Fibroblast of skin of left quadriceps (primary cell): ENCODE data around the gene PLXNB1.

Experiments
- DNase-seq, 2 experiments: peaks; one replicate each; pipeline ENCODE4 v3.0.0-alpha.2; 2013; ENCODE audit warnings: low read depth in 2 of 2

The PLXNB1 gene

DNA sequence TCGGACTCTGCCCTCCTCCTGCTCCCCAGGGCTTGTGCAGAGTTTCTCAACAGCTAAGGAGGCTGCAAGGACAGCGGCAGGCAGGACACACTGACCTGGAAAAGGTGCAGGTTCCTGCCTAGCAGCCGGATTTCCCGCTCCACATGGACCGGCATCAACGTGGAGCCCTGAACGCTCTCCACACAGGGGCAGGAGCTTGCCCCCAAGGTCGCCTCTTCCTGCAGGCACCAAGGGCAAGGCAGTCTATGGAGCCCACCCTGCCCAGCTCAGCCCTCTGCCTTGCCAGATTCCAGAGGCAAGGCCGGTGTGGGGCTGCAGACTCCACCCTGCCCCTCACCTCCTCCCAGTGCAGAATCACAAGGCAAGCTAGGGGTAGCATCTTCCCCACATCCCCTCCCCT lies 10.7 kb downstream of the PLXNB1 start:
- no peak for DNase-seq

DNA sequence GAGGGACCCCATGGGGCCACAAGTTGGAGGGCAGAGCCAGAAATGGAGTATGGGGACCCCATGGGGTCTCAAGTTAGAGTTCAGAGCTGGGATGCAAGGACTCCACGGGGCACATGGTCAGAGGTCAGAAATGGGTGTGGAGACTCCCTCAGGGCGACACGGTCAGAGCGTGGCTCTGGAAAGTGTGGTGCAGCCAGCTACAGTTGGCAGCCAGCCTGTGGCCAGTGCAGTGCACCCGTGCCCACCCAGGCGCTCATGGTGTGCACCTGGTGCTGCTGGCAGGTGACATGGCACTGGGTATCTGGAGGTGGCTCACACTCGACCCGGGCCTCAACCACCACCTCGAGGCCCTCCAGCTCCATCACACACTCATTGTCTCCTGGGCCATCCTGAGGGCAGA lies 11.2 kb downstream of the PLXNB1 start:
- DNase-seq, result no peak

DNA sequence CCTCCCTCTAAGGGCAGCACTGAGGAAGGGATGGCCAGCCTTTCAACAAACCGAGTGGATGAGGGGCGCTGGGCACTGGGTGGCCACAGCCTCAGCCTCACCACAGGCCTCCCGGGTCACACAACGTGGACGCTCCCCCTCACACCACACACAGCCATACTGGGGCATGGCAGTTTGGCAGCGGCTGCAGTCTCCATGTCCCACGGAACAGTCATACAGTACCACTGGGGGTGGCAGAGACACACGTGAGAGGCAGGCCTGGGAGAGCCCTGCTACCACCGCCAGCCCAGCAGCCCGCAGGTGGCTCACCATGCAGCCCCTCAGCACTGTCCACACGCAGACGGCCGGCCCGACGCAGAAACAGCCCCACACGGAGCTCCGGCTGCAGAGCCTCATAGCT lies 11.7 kb downstream of the PLXNB1 start:
- DNase-seq, result no peak

DNA sequence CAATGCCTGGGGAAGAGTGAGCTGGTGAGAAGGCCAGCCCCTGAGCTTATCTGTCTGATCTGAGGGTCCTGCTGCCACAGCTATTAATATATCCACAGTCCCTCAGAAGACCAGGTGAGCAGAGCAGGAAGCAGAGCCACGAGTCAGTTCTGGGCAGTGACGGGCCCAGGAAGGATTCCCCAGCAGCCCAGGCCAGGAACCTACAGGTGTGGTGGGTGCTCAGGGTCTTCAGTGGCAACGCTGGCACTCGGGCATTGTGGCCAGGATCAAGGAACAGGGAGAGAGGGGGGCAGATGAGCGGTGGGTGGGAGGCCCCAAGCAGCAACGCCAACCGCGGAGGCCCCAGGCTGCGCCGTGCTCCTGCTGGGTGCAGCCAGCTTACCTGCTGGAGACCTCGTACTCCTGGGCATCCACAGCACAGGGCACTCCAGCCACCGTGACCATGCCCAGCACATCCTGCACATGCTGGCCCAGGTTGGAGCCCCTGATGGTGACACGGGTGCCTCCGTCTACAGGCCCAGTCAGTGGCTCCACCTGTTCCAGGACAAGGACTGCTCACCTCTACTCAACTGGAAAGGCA lies 12.3 kb downstream of the PLXNB1 start:
- no peak for DNase-seq

DNA sequence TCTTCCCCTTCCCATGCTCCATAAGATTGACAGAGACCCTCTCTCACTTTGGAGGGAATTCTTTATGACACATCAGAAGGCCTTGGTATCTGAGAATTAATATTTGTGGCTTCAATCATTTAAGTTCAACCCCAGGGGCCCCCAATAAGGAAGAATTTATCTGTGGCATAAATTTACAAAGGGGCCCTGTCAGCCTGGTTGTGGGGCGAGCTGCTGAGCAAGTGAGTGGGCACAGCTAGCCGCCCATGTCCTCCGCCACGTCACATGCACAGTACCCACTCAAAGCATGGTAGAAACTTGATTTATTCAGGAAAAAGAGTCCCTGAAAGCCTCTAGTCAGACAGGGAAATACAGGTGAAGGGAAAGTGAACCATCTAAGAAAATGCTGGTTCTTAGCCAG lies 13.3 kb downstream of the PLXNB1 start:
- DNase-seq, result no peak

DNA sequence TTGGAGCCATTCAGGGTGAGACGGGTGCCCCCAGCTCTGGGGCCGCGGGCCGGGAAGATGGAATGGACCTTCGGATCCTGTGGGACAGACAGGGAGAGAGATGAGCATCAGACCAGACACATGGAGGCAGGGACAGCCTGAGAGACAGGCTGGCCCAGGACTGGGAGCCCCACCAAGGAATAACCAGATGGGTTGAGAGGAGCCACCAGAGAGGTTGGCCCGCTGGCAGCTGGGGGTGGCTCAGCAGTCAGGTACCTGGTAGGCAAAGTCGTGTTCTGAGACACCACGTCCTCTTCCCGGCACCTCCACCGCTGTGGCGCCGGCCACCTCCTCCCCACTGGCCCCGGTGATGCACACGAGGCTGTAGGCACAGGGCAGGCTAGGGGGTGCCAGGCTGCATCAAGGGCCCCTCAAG lies 13.8 kb downstream of the PLXNB1 start:
- DNase-seq, result no peak

DNA sequence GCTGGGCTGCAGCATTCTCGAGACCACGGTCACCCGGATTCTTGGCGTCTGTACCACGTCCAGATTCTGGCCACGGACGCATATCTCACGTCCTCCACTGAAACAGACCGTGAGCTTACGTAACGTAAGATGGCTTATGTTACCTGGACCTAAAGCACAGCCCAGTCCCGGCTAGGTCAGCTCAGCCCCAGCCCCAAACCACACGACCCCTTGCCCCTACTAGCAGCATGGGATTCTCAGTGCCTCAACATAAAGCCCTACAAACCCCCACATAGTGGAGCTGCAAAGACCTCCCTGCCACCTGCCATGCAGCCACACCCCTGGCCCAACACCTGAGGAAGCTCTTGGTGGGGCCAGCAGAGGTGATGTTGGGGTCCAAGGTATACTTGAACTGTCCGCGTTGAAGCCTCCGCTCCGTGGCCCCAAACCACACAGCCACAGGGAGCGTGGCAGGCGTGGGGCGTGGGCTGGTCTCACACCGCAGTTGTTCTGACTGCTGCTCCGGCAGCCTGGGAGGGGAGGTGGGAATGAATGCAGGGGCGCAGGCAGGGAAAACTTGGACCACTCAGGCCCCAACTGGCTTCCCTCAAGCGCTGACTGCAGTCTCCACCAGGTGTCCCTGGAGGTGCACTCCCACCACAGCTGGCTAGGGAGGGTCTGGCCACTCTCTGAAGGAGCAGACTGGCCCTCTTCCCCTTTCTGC lies 14.5 kb downstream of the PLXNB1 start:
- no peak for DNase-seq

DNA sequence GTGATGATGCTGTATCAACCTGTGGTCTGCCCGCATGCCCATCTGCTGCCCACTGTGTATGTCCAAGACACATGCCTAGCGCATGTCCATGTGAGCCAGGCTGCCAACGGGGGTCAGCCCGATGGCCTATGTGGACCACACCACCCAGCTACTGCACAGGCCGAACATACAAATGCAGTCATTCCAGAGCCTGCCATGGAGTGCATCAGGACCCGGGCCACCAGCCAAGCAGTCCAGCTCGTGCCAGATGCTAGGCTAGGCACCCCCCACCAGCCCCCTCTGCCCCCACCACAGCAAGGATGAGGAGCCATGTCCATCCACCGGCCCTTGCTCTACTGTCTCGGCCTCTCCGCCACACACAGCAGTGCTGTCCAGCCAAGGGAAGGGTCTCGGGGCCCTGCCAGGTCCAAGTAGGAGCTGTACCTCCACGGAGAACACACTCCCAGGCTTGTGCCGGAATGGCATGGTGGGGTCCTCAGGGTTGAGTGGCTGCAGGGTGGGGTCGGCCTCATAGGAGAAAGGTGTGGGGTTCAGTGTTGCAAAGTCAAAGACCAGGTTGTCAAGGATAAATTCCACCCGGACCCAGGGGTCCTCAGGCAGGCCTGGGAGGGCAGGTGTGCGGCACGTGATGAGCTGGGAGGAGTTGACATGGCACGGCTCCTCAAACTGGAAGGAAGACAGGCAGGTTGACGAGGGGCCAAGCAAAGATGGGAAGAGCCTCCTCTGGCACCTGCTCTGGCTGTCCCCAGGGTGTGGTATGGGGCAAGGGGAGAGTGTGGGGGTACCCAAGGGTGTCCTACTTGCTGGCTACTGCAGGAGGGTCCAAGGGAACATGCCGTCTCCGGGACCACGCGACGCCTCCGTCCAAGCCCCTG lies 15.3 kb downstream of the PLXNB1 start:
- no peak for DNase-seq

DNA sequence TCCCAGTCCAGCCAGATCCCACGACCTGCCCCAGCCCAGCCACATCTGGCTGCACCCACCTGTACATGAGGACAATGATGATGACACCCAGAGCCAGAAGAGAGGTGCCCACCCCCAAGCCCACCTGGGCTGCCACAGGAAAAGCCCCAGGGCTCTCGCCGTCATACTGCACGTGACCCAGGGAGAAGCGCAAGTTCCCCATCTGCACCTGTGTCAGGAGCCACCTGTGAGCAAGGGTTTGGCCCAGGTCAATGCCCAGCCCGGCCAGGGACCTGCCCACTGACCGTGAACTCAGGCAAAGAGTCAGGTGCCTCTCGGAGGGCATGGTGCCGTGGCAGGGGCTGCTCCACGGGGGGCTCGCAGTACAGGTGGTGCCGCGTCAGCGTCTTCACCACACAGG lies 16.3 kb downstream of the PLXNB1 start:
- DNase-seq, result no peak

DNA sequence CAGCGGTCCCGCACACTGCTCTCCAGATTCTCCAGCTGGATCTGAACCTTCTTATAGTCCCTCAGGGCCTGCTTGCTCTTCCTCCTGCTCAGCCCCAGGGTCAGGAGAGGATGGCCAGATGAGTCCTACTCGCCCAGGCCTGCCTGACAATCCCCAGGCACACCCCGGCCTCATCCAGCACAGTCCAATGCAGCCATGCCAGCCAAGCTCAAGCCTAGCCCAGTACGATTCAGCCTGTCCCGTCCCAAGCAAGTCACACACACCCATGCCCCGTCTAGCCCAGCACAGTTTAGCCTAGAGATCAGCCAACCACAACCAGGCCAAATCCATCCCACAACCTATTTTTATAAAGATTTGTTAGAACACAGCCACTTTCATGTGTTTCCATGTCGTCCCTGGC lies 16.8 kb downstream of the PLXNB1 start:
- DNase-seq, result no peak

DNA sequence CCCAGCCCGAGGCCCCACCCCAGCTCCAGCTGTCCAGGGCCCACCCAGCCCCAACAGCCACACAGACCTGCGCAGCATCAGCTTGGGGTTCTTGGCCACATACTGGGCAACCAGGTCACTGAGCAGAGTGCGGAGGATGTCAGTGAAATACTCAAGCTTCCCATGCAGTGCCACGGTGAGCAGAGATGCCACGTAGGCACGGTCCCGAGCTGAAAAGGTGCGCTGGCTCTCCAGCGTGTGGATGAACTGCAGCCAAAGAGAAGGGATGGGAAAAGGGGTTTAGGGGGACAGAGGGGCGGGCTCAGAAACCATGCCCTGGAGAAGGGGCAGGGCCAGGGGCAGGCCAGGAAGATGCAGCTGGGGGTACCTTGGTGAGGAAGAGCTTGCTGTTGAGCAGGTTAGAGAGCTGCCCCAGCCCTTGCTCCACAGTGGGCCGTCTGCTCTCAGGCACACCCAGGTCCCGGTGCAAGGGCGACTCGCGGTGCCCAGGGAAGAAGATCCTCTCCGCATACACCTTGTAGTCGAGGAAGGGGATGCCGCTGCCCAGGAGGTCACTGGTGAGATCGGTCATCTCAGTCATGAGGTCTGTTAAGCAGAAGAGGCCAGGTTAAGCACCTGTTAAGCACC lies 17.4 kb downstream of the PLXNB1 start:
- no peak for DNase-seq

DNA sequence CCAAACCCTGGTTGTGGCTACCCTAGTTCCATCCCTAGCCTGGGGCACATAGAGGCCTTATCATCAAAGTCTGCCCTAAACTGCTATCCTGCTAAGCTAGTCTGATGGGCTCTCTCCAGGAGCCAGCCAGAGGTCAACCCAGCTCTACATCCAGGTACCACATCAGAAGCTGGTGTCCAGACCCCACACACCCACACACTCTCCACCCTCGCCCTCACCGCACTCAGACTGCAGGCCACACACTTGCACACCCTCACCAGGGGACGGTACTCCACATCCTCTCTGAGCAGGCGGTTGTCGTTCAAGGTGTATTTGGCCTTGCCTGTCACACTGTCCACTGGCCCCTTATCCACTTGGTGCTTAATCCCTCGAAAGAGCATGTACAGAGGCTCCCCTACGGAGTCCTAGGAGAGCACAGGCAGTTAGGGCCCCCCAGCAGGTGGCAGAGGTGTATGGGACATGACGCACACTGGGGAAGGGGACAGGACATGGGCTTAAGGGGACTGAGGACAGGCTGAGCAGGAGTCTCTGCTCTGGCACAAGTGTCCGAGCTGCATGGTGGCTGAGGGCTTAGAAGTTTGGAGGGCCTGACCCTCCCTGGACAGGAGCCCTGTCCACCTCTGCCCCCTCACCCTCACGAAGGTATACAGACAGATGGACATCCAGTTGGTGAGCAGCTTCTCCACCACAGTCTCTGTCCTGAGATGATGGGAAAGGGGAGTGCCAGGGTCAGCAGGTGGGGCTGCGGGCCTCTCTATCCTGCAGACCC lies 18.1 kb downstream of the PLXNB1 start:
- no peak for DNase-seq

DNA sequence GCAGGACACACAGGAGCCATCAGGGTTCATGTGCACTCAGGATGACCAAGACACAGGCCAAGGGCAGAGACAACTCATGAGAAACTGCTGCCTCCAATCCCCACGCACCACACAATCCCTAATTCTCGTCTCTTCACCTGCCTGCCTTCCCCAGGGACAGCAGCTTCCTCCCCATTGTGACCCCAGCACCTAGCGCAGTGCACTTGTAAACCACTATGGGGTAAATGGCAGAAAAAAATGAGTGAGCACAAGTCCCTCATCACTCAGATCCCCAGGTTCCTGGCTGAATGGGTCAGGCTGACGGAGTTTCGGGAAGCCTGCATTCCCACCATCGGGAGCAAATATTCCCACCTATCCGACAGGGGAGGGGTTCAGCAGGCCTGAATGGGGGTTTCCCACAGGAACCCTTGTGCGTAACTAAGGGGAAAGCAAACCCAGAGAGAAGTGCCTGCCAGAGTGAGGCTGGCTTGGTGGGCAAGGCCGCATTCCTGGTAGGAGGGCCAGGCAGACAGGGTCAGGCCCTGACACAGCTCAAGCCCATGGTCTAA lies 18.8 kb downstream of the PLXNB1 start:
- no peak for DNase-seq

DNA sequence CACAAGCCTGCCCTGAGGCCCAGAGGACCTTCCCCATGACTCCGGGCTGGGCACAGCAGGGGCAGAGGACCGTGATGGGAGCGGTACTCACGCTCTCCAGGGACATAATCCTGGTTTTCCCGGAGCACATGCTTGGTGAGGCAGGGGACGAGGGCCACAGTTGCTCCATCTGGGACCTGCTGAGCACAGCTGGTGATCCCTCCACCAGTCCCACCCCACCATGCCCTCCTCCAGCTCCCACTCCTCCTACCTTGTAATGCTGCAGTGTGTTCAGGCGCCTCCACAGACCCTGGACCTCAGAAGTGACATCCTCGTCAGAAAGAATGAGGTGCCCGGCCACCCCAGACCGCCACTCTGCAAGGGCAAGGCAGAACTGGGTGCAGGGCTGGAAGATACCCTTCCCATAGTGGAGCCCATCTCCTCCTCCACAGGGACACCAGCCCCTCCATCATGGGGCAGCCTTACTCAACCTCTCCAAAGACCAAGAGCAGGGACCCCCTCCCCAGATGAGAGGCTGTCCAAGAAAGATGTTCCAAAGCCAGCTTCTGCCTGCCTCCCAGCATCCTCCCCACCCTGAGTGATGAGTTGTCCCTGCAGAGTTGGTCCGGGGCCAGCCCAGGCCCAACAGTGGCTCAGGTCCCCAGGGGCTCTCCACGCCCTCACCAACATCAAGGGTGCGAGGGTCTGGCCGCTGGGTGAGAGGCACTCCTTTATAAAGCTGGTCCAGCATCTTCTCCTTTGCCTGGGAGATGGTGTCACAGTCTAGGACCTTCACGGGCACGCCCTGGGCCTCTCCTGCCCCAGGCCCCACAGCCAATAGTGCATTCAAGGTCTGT lies 19.5 kb downstream of the PLXNB1 start:
- no peak for DNase-seq

DNA sequence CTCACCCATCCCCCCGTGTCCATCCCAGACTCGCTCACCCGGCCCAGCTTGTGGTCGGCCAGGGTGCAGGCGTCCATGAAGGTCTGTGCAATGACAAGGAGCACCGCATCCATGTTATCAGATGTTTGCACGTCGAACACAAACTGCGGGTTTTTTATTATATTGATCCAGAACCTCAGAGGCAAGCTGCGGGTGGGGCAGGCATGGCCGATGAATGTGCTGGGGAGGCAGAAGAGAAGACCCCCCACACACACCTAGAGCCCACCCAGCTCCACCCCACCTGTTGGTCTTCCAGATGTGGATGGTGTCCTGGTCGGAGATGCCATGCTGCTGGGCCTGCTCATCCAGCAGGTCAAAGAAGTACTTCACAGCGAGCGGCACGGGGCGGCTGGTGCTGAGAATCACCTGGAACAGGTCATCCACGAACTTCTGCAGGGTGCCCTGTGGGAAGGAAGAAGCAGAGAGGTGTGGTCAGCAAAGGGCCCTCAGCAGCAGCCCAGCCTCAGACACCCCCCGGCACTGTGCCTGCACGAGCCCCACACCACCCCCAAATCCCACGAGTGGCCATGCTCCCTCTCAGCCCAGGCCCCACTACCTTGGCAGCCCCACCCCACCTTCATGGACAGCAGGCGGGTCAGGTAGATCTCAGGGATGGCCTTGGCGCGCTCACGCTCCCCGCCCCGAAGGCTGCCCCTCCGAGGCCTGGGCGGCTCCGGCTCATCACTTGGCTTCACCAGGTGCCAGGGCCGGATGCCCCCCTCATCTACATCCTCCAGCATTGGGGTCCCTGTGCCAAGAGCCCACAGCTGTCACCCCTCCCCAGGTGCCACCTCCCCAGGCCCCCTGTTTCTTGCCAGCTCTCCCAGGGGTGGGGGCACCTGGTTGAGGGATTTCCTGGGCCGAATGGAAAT lies 20.3 kb downstream of the PLXNB1 start:
- DNase-seq, result no peak

DNA sequence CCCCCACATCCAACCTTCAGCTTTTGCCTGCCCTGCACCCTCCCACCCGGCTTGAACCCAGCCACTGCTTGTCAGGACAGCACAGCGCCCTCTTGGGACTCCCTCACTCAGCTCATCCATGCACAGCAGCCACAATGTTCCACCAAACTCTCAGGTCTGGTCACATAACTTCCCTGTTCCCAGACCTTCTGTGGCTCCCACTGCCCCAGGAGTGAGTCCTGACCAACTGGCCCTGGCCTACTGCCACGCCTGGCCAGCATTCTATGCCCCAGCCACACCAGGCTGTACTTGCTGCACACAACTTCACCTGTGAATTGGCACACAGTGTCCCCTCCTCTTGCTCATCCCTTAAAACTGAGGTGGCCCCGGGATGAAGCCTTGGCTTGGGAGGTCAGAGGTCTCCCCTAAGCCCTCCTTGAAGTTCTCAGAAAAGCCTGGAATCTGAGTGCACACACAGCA lies 21.0 kb downstream of the PLXNB1 start:
- DNase-seq, result no peak

DNA sequence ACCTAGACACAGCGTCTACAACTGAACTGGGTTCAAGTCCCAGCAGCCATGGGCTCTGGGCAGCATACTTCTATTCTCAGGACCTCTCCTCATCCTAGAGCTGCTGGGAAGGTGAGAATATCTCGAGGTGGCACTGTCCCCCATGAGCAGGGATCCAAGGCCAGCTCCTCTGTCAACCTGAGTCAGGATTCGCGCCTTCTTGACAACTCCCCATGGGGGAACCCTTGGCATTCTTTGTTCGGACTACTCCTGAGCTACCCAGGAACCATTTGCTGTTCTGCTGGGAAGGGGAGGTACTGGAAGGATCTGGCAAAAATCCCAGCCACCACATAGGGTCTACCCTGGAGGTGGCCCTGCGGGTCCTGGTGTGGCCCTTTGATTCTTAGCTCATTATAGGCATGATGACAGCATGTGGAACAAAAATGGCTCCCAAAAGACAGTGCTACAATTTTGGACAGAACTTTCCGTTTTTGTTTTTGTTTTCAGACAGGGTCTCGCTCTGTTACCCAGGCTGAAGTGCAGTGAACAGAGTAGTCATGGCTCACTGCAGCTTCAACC lies 22.3 kb downstream of the PLXNB1 start:
- DNase-seq, result no peak

DNA sequence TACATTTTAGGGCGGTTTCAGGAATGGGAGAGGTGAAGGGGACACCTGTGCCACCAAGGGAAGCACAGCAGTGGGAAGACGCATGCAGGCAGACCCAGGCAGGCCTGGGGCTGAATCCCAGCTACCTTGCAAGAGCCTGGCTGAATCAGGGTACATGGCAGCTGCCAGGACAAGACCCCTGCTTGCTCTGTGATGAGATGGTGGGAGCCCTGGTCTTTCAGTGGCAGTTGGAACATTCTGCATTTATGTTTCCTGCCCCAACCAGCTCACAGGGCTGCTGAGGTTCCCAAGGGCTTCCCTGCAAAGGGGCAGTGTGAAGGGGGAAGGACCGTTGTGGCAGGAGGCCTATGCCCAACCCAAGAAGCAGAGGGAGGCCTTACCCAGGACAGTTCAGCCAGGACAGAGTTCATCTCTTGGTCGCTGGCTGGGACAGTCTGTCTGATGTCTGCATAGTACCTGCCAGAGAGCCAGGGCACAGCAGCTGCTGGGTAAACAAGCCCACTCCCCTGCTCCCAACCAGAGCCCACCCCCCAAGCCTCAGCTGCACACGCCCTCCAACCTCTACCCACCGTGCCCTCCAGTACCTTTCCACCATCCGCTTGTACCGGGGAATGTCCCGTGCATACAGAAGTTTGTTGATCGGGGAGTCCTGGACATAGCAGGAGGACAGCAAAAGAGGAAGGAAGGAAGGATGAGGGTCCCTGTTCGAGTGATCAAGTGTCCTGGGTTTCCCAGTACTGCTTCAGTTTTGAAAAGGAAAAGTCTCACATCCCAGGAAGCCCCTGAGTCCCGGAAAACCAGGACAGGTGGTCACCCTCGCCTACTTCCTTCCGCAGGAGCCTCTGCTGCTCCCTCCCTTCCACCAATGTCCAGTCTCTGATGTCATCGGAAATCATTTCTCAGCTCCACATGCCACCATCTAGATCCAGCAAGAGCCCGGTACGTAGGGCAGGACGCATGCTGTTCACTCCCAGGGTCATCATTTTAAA lies 23.1 kb downstream of the PLXNB1 start:
- DNase-seq, result no peak
